HCT116 (cell line): ENCODE results near the gene SLC1A4. TPM values are rescaled to one million over a fixed set of nuclear protein-coding genes. Genes with fewer than 3 reads are reported as not detected.

ENCODE experiments used
- ATAC-seq: fragments of 200-7000 bp; cut with Tn5 transposase; 2 replicates; pipeline ENCODE4 v1.9.1; 2020; ENCODE audit warnings: mild to moderate bottlenecking, moderate library complexity
- BruUV-seq: library from RNA; stranded (reverse); fragments of 400-500 nt; replicated peaks from 2 replicates; lab custom pipeline; 2021; lab: Mats Ljungman, UMichigan
- CTCF ChIA-PET: fragments of 300-600 bp; sonication (Branson Sonifier 250); formaldehyde crosslinking; loops from one replicate; lab custom pipeline; 2021; ENCODE audit warnings: antibody characterized with exemption; lab: Charles Lee
- POLR2A ChIA-PET: fragments of 300-600, 350-600 bp; sonication (Branson Sonifier 250); formaldehyde crosslinking; loops from one replicate; lab custom pipeline; 2021; ENCODE audit warnings: antibody characterized with exemption; lab: Charles Lee
- RAD21 ChIA-PET, 2 experiments: fragments of 300-600 bp; sonication (Branson Sonifier 250); formaldehyde crosslinking; loops; one replicate each; lab custom pipeline; 2023; ENCODE audit warnings: low total read pairs in 2 of 2; ENCODE audit not compliant: uncharacterized antibody in 2 of 2, unreplicated experiment in 2 of 2, low non-redundant PET in 1 of 2; lab: Charles Lee
- DNase-seq: peaks from one replicate; pipeline ENCODE4 v3.0.0-alpha.2; 2010; ENCODE audit warnings: low read depth, low spot score
- H2AFZ ChIP-seq: fragments of 200-600 bp; shearing (Covaris generic), sonication (generic); 2 replicates; pipeline ENCODE4 v1.6.1; 2017; ENCODE audit warnings: low read depth, mixed run types, mixed read lengths, antibody characterized with exemption, low read length; ENCODE audit not compliant: poor library complexity, severe bottlenecking
- H3K27ac ChIP-seq: 2 replicates; pipeline ENCODE4 v1.5.1; 2012; ENCODE audit warnings: low read depth, low read length
- H3K27me3 ChIP-seq: fragments of 200-600 bp; sonication (generic); 2 replicates; pipeline ENCODE4 v1.6.1; 2016; ENCODE audit warnings: mixed run types, low read length, mixed read lengths; ENCODE audit not compliant: insufficient read depth
- H3K36me3 ChIP-seq, 2 experiments: fragments of 200-500 bp in 1 of 2; fragments of 200-600 bp in 1 of 2; sonication (Bioruptor generic) in 1 of 2; sonication (generic) in 1 of 2; 2 replicates each; pipeline versions ENCODE4 v1.5.1 to v1.6.1; 2014 to 2016; ENCODE audit warnings: low read length in 2 of 2, inconsistent platforms in 1 of 2, mixed read lengths in 1 of 2, mixed run types in 1 of 2; ENCODE audit not compliant: insufficient read depth in 2 of 2, control insufficient read depth in 1 of 2
- H3K4me1 ChIP-seq, 2 experiments: fragments of 200-600 bp in 1 of 2; sonication (generic) in 1 of 2; 2 replicates each; pipeline versions ENCODE4 v1.5.1 to v1.6.1; 2012 to 2017; ENCODE audit warnings: low read length in 2 of 2, inconsistent platforms in 1 of 2, mild to moderate bottlenecking in 1 of 2, mixed read lengths in 1 of 2, mixed run types in 1 of 2, moderate library complexity in 1 of 2; ENCODE audit not compliant: insufficient read depth in 2 of 2, control insufficient read depth in 1 of 2
- H3K4me2 ChIP-seq: fragments of 200-600 bp; sonication (generic); 2 replicates; pipeline ENCODE4 v1.6.1; 2017; ENCODE audit warnings: mixed run types, low read length, mixed read lengths
- H3K4me3 ChIP-seq, 2 experiments: fragments of 200-600 bp in 1 of 2; sonication (generic) in 1 of 2; replicated peaks in 1 of 2; 2 replicates each; pipeline ENCODE4 v1.5.1; 2011 to 2016; ENCODE audit warnings: low read length in 2 of 2, control low read depth in 1 of 2, low read depth in 1 of 2, mild to moderate bottlenecking in 1 of 2, mixed read lengths in 1 of 2, mixed run types in 1 of 2
- H3K79me2 ChIP-seq: fragments of 200-600 bp; sonication (generic); 2 replicates; pipeline ENCODE4 v1.6.1; 2017; ENCODE audit warnings: mild to moderate bottlenecking, mixed run types, low read length, moderate library complexity, mixed read lengths; ENCODE audit not compliant: insufficient read depth
- H3K9ac ChIP-seq: fragments of 200-600 bp; sonication (generic); 2 replicates; pipeline ENCODE4 v1.6.1; 2016; ENCODE audit warnings: low read length, mixed read lengths
- H3K9me2 ChIP-seq: fragments of 200-600 bp; sonication (generic), shearing (Covaris generic); 2 replicates; pipeline ENCODE4 v1.6.1; 2017; ENCODE audit warnings: mixed run types, mild to moderate bottlenecking, moderate library complexity; ENCODE audit not compliant: insufficient read depth
- H3K9me3 ChIP-seq, 2 experiments: fragments of 200-500 bp in 1 of 2; fragments of 200-600 bp in 1 of 2; sonication (Bioruptor generic) in 1 of 2; sonication (generic) in 1 of 2; 2 replicates each; pipeline ENCODE4 v1.6.1; 2014 to 2017; ENCODE audit warnings: low read length in 2 of 2, mixed read lengths in 2 of 2, inconsistent platforms in 1 of 2, low read depth in 1 of 2, mild to moderate bottlenecking in 1 of 2, mixed run types in 1 of 2, moderate library complexity in 1 of 2; ENCODE audit not compliant: control insufficient read depth in 1 of 2, insufficient read depth in 1 of 2
- H4K20me1 ChIP-seq: fragments of 200-600 bp; sonication (generic), shearing (Covaris generic); 2 replicates; pipeline ENCODE4 v1.6.1; 2017; ENCODE audit warnings: mixed run types, mild to moderate bottlenecking, moderate library complexity; ENCODE audit not compliant: insufficient read depth
- CBX3 ChIP-seq: IDR thresholded peaks from 2 replicates; pipeline ENCODE4 v1.6.1; 2012; ENCODE audit warnings: low read depth
- CEBPB ChIP-seq: IDR thresholded peaks from 2 replicates; pipeline ENCODE4 v1.6.1; 2012; ENCODE audit warnings: low read depth
- CTCF ChIP-seq, 3 experiments: fragments of 200-600 bp in 1 of 3; sonication (generic) in 1 of 3; IDR thresholded peaks in 2 of 3; conservative IDR thresholded peaks in 1 of 3; 2 replicates each; pipeline ENCODE4 v1.5.1; 2012 to 2017; ENCODE audit warnings: low read depth in 2 of 3, low read length in 2 of 3, antibody characterized with exemption in 1 of 3, borderline replicate concordance in 1 of 3, control low read depth in 1 of 3, mild to moderate bottlenecking in 1 of 3, mixed read lengths in 1 of 3, mixed run types in 1 of 3, moderate library complexity in 1 of 3; ENCODE audit not compliant: insufficient read depth in 1 of 3
- ELF1 ChIP-seq: IDR thresholded peaks from 2 replicates; pipeline ENCODE4 v1.6.1; 2012; ENCODE audit warnings: low read depth, borderline replicate concordance
- EZH2 ChIP-seq: fragments of 200-600 bp; sonication (generic); IDR thresholded peaks from 2 replicates; pipeline ENCODE4 v1.6.1; 2017; ENCODE audit warnings: antibody characterized with exemption, mixed run types
- EZH2phosphoT487 ChIP-seq: fragments of 200-600 bp; IDR thresholded peaks from 2 replicates; pipeline ENCODE4 v1.6.1; 2018; ENCODE audit warnings: antibody characterized with exemption, borderline replicate concordance
- FOSL1 ChIP-seq: IDR thresholded peaks from 2 replicates; pipeline ENCODE4 v1.6.1; 2012; ENCODE audit warnings: low read depth
- JUND ChIP-seq: IDR thresholded peaks from 2 replicates; pipeline ENCODE4 v1.6.1; 2012
- MAX ChIP-seq: IDR thresholded peaks from 2 replicates; pipeline ENCODE4 v1.6.1; 2012
- POLR2AphosphoS5 ChIP-seq: IDR thresholded peaks from 2 replicates; pipeline ENCODE4 v1.6.1; 2011; ENCODE audit warnings: mild to moderate bottlenecking, low read depth, low read length, moderate library complexity
- RAD21 ChIP-seq: IDR thresholded peaks from 2 replicates; pipeline ENCODE4 v1.6.1; 2012; ENCODE audit warnings: low read depth, mild to moderate bottlenecking
- REST ChIP-seq: IDR thresholded peaks from 2 replicates; pipeline ENCODE4 v1.6.1; 2012; ENCODE audit warnings: low read depth
- SP1 ChIP-seq: IDR thresholded peaks from 2 replicates; pipeline ENCODE4 v1.6.1; 2012; ENCODE audit warnings: low read depth
- SRF ChIP-seq: IDR thresholded peaks from 2 replicates; pipeline ENCODE4 v1.6.1; 2012; ENCODE audit warnings: low read depth
- TCF7L2 ChIP-seq: IDR thresholded peaks from 2 replicates; pipeline ENCODE4 v1.7.0; 2011; ENCODE audit warnings: borderline replicate concordance, inconsistent platforms; ENCODE audit not compliant: insufficient read depth, insufficient read length; ENCODE audit errors: extremely low read depth
- YY1 ChIP-seq: IDR thresholded peaks from 2 replicates; pipeline ENCODE4 v1.6.1; 2011; ENCODE audit warnings: low read length, low read depth, moderate library complexity, mild to moderate bottlenecking; ENCODE audit not compliant: insufficient replicate concordance; ENCODE audit errors: extremely low read depth
- ZFX ChIP-seq: fragments of 450-650 bp; IDR thresholded peaks from 2 replicates; pipeline ENCODE4 v1.6.1; 2017
- ZNF274 ChIP-seq: fragments of 200-500 bp; sonication (Bioruptor generic); IDR thresholded peaks from 2 replicates; pipeline ENCODE4 v1.6.1; 2014; ENCODE audit warnings: mild to moderate bottlenecking, low read depth, low read length, inconsistent platforms
- intact Hi-C: fragments of 100-400 bp; cut with micrococcal nuclease; formaldehyde crosslinking; loops from 2 replicates; pipeline ENCODE4 v1.10.0; 2022
- total RNA-seq: library from RNA; stranded (reverse); gene quantifications from one replicate; pipeline ENCODE4 v1.2.1, GENCODE V29; 2021; ENCODE audit not compliant: unreplicated experiment

SLC1A4 gene
- total RNA-seq, 1 experiment from 2014 or later, result 9.2 TPM

- DNase-seq (no peak), ATAC-seq (no peak)
- Histone ChIP-seq H3K9me2 (no peaks in the 10 kb centered on the region), H3K27ac (no peak overlapping the region), H3K4me3 (no peak overlapping the region), H3K9me3 (no peaks in the 10 kb centered on the region), H4K20me1 (no peaks in the 10 kb centered on the region), H3K4me1 (no peaks in the 10 kb centered on the region), H3K9ac (no peak overlapping the region), H3K27me3 (no peaks in the 10 kb centered on the region), H3K4me2 (no peak overlapping the region), H3K79me2 (no peaks in the 10 kb centered on the region), H3K36me3 (no peaks in the 10 kb centered on the region), H2AFZ (no peak overlapping the region)
- BruUV-seq, result no TSS peak
- ChIA-PET CTCF (no interaction called here), POLR2A (no interaction called here), RAD21 (no interaction called here)
- intact Hi-C loops, result no loop called here
- TF ChIP-seq CBX3 (no peak), REST (no peak), CEBPB (no peak), FOSL1 (no peak), POLR2AphosphoS5 (no peak), ZNF274 (no peak), JUND (no peak), CTCF (IDR thresholded peaks at IDR 0.05 in 2 of 3, conservative IDR thresholded peaks at IDR 0.05 in 1 of 3; ENCODE audit: borderline replicate concordance in 1 of 3, insufficient read depth in 1 of 3, low read depth in 2 of 3, low read length in 2 of 3) (no peak), RAD21 (no peak), SRF (no peak), EZH2 (no peak), ZFX (no peak), YY1 (no peak), EZH2phosphoT487 (no peak), MAX (no peak), ELF1 (no peak), TCF7L2 (no peak), SP1 (no peak)
Observed at GRCh38 chr2:64942693-64943092, 46.5 kb upstream of the SLC1A4 start.
